Measurements from ENCODE around the gene SLC35F3.

SLC35F3 gene

GRCh38 chr1:234256359-234256758 is 351.9 kb downstream of the SLC35F3 start:
- DNase-seq (ENCODE audit: low spot score) = no peak

DNA sequence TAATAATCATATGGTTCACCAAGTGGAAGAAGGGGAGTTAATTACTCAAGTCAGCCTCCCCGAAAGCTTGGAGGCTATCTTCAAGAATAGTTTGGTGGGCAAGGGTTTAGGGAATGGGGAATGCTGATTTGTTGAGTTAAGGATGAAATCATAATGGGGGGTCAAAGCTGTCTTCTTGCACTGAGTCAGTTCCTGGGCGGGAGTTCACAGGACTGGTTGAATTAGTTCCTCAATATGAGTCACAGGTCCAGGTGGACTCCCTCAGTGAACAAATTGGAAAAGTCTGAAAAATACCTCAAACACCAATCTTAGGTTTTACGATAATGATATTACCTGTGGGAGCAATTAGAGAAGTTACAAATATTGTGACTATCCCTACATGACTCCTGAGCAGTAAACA is 353.6 kb downstream of the SLC35F3 start:
- no peak for DNase-seq (ENCODE audit: low spot score)

DNA sequence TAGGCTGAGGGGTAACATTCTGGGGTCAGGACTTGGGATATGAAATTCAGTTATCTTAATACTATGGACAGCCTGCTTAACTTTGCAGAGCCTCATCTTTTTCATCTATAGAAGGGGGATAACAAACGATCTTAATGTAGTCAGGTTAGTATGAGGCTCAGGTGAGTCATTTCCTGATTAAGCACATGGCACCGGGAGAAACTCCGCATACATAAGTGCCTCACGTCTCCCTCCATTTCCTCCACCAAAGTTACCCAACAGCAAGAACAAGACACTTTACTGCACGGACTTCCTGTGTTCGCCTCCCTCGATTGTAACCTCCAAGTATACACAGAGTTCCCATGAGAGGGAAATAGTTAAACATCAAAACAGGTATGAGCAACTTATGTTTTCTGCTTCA is 356.1 kb downstream of the SLC35F3 start:
- no peak for DNase-seq (ENCODE audit: low spot score)

DNA sequence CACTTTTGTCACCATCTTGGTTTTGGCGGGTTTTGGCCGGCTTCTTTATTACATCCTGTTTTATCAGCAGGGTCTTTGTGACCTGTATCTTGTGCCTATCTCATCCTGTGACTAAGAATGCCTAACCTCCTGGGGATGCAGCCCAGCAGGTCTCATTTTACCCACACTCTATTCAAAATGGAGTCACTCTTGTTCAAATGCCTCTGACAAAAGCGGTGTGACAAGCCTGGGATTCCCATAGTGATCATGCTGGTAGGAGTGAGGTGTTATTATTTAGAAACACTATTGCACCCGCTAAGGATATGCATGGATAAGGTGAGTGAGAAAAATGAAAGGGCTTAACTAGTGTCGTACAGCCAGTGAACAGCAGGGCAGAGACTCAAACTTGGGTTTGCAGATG is 357.1 kb downstream of the SLC35F3 start:
- DNase-seq (ENCODE audit: low spot score) = no peak

GRCh38 chr1:234262007-234262753 is 357.7 kb downstream of the SLC35F3 start:
- no peak for DNase-seq (ENCODE audit: low spot score)

- peak; percentile 53 for DNase-seq (ENCODE audit: low spot score)
Measured at GRCh38 chr1:234262754-234263105, 358.3 kb downstream of the SLC35F3 start.

- no peak for DNase-seq (ENCODE audit: low spot score)
Measured at GRCh38 chr1:234264832-234265231, 360.4 kb downstream of the SLC35F3 start.

GRCh38 chr1:234265321-234265720 is 360.8 kb downstream of the SLC35F3 start:
- no peak for DNase-seq (ENCODE audit: low spot score)

GRCh38 chr1:234265861-234266260 is 361.4 kb downstream of the SLC35F3 start:
- DNase-seq (ENCODE audit: low spot score) = no peak

DNA sequence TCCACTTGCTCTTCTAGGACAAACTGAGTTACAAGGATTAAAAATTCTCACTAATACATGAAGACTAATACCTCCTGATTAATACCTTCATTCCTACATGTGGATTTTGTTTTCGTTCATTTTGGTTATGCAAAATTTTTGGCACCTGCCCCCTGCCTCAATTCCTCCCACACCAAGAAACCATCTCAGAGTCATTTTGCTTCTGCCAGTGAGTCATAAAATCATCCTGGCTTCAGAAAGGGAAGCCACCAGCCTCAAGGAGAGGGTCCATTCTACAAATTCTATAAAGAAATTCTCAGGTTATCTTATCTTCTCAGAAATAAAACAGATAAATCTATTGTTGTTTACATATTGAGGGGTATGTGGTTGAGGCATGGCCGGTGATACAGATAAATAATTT is 365.6 kb downstream of the SLC35F3 start:
- no peak for DNase-seq (ENCODE audit: low spot score)

GRCh38 chr1:234270581-234271242 is 366.2 kb downstream of the SLC35F3 start:
- no peak for DNase-seq (ENCODE audit: low spot score)

- no peak for DNase-seq (ENCODE audit: low spot score)
Measured at GRCh38 chr1:234271243-234271606, 366.7 kb downstream of the SLC35F3 start.

- DNase-seq (ENCODE audit: low spot score) = no peak
Measured at GRCh38 chr1:234272656-234273312, 368.3 kb downstream of the SLC35F3 start.

DNA sequence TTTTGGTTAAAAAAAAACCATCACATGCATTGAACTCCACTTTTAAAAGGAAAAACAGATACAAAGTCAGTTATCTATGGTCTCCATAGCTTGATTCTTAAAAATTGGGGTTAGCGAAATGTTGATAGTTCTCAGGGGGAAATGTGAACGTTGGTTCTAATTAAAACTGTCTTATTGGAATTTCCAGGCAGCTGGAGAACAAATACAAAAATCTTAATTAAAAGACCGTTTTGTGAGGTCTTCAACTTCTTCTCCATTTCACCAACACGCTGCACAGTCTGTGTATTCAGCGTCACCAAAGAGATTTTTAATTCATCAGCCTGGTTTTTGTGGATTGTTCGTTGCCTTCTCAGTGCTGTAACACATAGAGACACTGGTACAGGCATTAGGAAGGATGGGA is 369.5 kb downstream of the SLC35F3 start:
- DNase-seq (ENCODE audit: low spot score) = no peak

- DNase-seq (ENCODE audit: low spot score) = peak; percentile 67
Measured at GRCh38 chr1:234276151-234276788, 371.8 kb downstream of the SLC35F3 start.

GRCh38 chr1:234277161-234277868 is 372.8 kb downstream of the SLC35F3 start:
- DNase-seq (ENCODE audit: low spot score) = peak; percentile 86

- DNase-seq (ENCODE audit: low spot score) = no peak
Measured at GRCh38 chr1:234279021-234279420, 374.5 kb downstream of the SLC35F3 start.

DNA sequence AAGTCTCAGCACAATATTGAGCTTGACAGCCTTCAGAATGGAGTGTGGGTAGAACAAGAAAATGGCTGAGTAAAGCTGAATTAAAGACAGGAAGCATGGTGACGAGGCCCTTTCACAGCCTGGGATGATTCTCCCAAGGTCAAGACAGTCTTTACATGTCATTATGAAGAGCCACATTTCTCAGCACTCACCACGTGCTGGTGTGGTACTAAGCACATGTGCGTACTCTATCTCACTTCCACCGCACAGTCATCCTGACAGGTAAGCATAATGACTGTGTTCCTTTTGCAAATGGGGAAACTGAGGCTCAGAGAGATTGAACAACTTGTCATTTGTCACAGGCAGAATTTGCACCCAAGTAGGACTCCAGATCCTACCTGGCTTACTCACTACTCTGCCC is 376.0 kb downstream of the SLC35F3 start:
- DNase-seq (ENCODE audit: low spot score) = no peak

DNA sequence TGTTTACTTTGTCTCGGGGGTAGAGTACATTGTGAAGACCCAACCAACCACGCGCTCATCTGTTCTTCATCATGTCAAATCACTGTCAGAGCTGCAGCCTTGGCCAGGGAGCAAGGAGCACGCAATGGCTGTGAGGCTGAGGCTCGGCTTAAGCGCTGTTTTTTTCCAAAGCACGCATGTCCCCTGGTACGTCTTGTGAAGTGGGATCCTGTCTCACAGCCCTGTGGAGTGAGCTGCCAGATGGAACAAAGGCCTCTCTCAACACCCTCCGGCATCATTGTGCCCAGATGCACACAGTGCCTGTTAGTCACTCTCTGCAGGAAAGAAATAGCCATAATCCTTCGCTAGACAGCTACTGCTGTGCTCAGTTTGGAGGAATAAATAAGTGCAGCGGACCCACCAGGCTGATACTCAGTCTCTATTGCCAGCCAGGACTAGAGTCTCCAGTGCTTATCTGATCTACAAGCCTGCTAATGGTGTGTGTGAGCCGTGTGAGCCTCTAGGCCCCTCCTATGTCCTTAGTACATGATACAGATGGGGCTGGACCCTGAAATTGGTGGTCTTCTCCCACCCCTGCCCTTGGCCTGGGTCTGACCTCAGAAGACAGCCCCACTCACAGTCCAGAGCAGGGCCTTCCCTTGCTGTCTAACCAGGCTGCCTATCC is 377.5 kb downstream of the SLC35F3 start:
- DNase-seq (ENCODE audit: low spot score) = peak; percentile 94

DNA sequence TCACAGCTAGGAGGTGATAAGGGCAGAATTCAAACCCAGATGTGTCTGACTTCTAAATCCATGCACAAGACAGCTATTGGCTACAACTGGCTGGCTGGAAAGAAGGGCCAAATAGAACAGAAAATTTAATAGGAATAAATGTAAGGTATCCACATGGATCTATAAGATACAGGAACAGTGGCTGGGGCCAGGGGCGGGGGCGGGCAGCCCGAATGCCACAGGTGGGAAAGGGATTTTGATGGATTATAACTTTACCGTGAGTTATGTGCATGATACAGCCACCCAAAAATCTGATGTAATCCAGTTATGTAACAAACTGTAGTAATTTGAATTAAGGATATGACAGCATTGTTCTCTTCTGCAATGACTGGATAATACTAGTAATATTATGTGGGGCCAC is 381.7 kb downstream of the SLC35F3 start:
- DNase-seq (ENCODE audit: low spot score) = no peak

- no peak for DNase-seq (ENCODE audit: low spot score)
Measured at GRCh38 chr1:234288946-234289345, 384.5 kb downstream of the SLC35F3 start.
